ENCODE measurements around the gene DHFR2.

DNA sequence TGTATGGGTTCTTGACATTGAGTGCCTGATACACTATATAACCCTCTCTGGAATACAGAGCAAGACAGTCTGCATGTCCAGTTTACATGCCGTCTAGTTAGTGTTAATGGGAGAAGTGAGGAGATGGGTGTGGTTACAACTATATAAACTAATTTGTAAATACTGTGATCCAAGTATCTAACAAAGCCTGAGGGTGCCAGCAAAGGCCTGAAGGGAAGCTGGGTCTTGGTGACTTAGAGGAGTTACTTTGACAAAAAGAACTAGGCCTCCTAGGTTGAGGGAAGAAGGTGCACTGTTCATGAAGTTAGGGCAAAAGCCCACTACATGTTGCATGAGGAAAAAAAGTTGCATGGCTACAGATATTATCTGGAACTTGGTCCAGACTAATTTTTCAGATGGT lies 2.4 kb upstream of the DHFR2 start:
- TF ChIP-seq, protein P1, sequence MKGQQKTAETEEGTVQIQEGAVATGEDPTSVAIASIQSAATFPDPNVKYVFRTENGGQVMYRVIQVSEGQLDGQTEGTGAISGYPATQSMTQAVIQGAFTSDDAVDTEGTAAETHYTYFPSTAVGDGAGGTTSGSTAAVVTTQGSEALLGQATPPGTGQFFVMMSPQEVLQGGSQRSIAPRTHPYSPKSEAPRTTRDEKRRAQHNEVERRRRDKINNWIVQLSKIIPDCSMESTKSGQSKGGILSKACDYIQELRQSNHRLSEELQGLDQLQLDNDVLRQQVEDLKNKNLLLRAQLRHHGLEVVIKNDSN (IDR thresholded peaks at IDR 0.05; ENCODE audit: borderline replicate concordance, extremely low read length, insufficient read depth, low read depth, low read length) = no peak
- TF ChIP-seq, protein P2, sequence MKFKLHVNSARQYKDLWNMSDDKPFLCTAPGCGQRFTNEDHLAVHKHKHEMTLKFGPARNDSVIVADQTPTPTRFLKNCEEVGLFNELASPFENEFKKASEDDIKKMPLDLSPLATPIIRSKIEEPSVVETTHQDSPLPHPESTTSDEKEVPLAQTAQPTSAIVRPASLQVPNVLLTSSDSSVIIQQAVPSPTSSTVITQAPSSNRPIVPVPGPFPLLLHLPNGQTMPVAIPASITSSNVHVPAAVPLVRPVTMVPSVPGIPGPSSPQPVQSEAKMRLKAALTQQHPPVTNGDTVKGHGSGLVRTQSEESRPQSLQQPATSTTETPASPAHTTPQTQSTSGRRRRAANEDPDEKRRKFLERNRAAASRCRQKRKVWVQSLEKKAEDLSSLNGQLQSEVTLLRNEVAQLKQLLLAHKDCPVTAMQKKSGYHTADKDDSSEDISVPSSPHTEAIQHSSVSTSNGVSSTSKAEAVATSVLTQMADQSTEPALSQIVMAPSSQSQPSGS (IDR thresholded peaks at IDR 0.05; ENCODE audit: low read length) = no peak
- TF ChIP-seq, protein P3, sequence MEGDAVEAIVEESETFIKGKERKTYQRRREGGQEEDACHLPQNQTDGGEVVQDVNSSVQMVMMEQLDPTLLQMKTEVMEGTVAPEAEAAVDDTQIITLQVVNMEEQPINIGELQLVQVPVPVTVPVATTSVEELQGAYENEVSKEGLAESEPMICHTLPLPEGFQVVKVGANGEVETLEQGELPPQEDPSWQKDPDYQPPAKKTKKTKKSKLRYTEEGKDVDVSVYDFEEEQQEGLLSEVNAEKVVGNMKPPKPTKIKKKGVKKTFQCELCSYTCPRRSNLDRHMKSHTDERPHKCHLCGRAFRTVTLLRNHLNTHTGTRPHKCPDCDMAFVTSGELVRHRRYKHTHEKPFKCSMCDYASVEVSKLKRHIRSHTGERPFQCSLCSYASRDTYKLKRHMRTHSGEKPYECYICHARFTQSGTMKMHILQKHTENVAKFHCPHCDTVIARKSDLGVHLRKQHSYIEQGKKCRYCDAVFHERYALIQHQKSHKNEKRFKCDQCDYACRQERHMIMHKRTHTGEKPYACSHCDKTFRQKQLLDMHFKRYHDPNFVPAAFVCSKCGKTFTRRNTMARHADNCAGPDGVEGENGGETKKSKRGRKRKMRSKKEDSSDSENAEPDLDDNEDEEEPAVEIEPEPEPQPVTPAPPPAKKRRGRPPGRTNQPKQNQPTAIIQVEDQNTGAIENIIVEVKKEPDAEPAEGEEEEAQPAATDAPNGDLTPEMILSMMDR (IDR thresholded peaks at IDR 0.05 in 2 of 3, conservative IDR thresholded peaks at IDR 0.05 in 1 of 3; ENCODE audit: control insufficient read depth in 2 of 3, extremely low read depth in 1 of 3, insufficient read depth in 1 of 3, low read depth in 3 of 3, low read length in 3 of 3) = no peak
- TF ChIP-seq, protein P4, sequence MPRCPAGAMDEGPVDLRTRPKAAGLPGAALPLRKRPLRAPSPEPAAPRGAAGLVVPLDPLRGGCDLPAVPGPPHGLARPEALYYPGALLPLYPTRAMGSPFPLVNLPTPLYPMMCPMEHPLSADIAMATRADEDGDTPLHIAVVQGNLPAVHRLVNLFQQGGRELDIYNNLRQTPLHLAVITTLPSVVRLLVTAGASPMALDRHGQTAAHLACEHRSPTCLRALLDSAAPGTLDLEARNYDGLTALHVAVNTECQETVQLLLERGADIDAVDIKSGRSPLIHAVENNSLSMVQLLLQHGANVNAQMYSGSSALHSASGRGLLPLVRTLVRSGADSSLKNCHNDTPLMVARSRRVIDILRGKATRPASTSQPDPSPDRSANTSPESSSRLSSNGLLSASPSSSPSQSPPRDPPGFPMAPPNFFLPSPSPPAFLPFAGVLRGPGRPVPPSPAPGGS (IDR thresholded peaks at IDR 0.05; ENCODE audit: borderline replicate concordance, insufficient read depth, low read depth, low read length, poor library complexity, severe bottlenecking) = no peak
- TF ChIP-seq PAX8 (IDR thresholded peaks at IDR 0.05) = no peak
- TF ChIP-seq NR2C2 (IDR thresholded peaks at IDR 0.05; ENCODE audit: borderline replicate concordance, control insufficient read depth, insufficient read length, low read depth) = no peak
- no peak for TF ChIP-seq TBL1XR1 (IDR thresholded peaks at IDR 0.05; ENCODE audit: low read depth, low read length)
- TF ChIP-seq SMC3 (IDR thresholded peaks at IDR 0.05; ENCODE audit: borderline replicate concordance, low read length) = no peak
- no peak for TF ChIP-seq JUND (IDR thresholded peaks at IDR 0.05; ENCODE audit: low read depth, low read length)
- no peak for TF ChIP-seq EZH2 (IDR thresholded peaks at IDR 0.05; ENCODE audit: borderline replicate concordance, control insufficient read depth, low read depth, low read length)
